CMK (cell line): ENCODE results near the gene PRDX3.

ENCODE experiments used
- DNase-seq: peaks from one replicate; pipeline ENCODE4 v3.0.0-alpha.2; 2010; ENCODE audit warnings: low read depth

Gene PRDX3

DNA sequence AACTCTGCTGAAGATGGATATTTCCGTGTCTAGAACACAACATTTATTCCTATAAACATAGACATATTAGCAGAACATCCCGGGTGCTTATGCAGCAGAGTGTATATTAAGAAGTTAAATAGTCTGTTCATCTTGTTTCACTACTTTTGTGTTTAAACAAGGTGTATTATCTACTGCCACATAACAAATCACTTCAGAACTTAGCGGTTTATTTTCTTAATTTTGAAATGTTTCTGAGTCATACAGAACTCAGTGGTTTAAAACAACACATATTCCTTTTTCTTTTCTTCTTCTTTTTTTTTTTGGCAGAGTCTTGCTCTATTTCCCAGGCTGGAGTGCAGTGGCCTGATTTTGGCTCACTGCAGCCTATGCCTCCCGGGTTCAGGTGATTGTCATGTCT is 48.9 kb downstream of the PRDX3 start:
- DNase-seq = no peak

DNA sequence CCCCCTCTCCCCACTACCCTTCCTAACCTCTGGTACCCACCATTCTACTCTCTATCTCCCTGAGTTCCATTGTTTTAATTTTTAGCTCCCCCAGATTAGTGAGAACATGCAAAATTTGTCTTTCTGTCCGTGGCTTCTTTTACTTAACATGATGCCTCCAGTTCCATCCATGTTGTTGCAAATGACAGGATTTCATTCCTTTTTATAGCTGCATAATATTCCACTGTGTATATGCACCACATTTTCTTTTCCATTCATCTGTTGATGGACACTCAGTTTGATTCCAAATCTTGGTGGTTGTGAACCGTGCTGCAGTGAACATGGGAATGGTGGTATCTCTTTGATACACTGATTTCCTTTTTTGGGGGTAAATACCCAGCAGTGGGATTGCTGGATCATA is 52.7 kb downstream of the PRDX3 start:
- DNase-seq = no peak

DNA sequence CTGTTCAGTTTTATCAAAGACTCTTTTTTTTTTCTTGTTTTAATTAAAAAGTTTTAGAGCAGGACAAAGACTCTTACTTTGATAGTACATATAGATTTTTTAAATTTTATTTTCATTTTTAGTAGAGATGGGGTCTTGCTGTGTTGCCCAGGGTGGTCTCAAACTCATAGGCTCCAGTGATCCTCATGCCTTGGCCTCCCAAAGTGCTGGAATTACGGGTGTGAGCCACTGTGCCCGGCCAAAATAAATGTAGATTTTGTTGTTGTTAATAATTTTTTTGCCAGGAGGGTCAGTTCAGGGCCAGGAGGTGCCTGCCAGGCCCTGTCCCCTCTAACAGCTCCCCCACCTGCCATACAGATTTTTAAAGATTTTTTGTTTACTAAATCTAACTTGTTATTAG is 57.7 kb downstream of the PRDX3 start:
- DNase-seq = no peak

- no peak for DNase-seq
These were observed 58.2 kb downstream of the PRDX3 start for GRCh38 chr10:119120413-119120867.

- DNase-seq = no peak
These were observed 59.2 kb downstream of the PRDX3 start for GRCh38 chr10:119119400-119119799.

- no peak for DNase-seq
These were observed 60.4 kb downstream of the PRDX3 start for GRCh38 chr10:119118231-119118630.
